ENCODE results near the gene DNAJC25. TPM values are rescaled to one million over a fixed set of nuclear protein-coding genes. Genes with fewer than 3 reads are reported as not detected.
A peak's percentile ranks its signal among the peaks of the same experiment; 100 is the strongest.

Gene DNAJC25
- total and polyA plus RNA-seq, 12 donors = 3.8 to 9.3 (median 5.0) TPM

- Histone ChIP-seq H3K4me3 (no peak overlapping the region), H3K4me1 (peaks cover 0 to 11% (median 0%) of the 10 kb centered on the region in 9 donors), H3K36me3 (no peaks in the 10 kb centered on the region), H3K27ac (no peak overlapping the region), H3K9me3 (peaks cover 0 to 10% (median 0%) of the 10 kb centered on the region in 11 donors), H3K27me3 (no peaks in the 10 kb centered on the region)
- DNase-seq = no peak
- TF ChIP-seq CTCF (IDR thresholded peaks at IDR 0.05) = no peak
- intact Hi-C loops (cut with DNase I) = loop anchor here in 1 of 10 donors (10.0 kb wide), 1 partner anchor 102 kb away; the partner anchor contains the start of gene PTGR1
- ATAC-seq = no peak
Measured at GRCh38 chr9:111696796-111697195, 65.7 kb downstream of the DNAJC25 start.

- no peak for DNase-seq
- no peak overlapping the region for H3K4me3 ChIP-seq
- intact Hi-C loops (cut with DNase I) = no loop called here
- WGBS, 2 donors = 54 to 74% methylated on average over 1 of the region's 1 CpG
- H3K27me3 ChIP-seq = no peaks in the 10 kb centered on the region
- TF ChIP-seq CTCF (IDR thresholded peaks at IDR 0.05) = no peak
- peaks cover 0 to 11% (median 0%) of the 10 kb centered on the region in 9 donors for H3K4me1 ChIP-seq
- ATAC-seq = no peak
- peaks cover 0 to 10% (median 0%) of the 10 kb centered on the region in 11 donors for H3K9me3 ChIP-seq
- H3K27ac ChIP-seq = peak overlapping the region in 2 of 10 donors; percentile 45 to 50
- H3K36me3 ChIP-seq = no peaks in the 10 kb centered on the region
Measured at GRCh38 chr9:111700776-111701175, 69.6 kb downstream of the DNAJC25 start.

Other genes starting within 250 kb of the DNAJC25 start
- gene ECPAS, start 147.0 kb upstream of the DNAJC25 start, total RNA-seq = 100 to 1,000 TPM in 9 of 10 donors, 10 to 100 TPM in 1; 97.6 to 128 (median 109) TPM
- gene ECPAS, start 147.0 kb upstream of the DNAJC25 start, polyA plus RNA-seq = 10 to 100 TPM; 20.6 to 27.3 TPM
- 10 to 100 TPM in 1 of 10 donors, 1 to 10 TPM in 9; 2.7 to 11.3 (median 8.0) TPM for gene ZNF483, start 106.2 kb upstream of the DNAJC25 start, total RNA-seq
- under 1 TPM; 0.09 to 0.59 TPM for gene ZNF483, start 106.2 kb upstream of the DNAJC25 start, polyA plus RNA-seq
- 10 to 100 TPM; 27.4 to 55.8 (median 44.2) TPM for gene PTGR1, start 31.7 kb upstream of the DNAJC25 start, total RNA-seq
- gene PTGR1, start 31.7 kb upstream of the DNAJC25 start, polyA plus RNA-seq = 10 to 100 TPM; 10.4 to 22.0 TPM
- gene GNG10, start 30.3 kb downstream of the DNAJC25 start, total RNA-seq = 10 to 100 TPM; 24.5 to 34.3 (median 26.6) TPM
- 10 to 100 TPM; 25.3 to 26.3 TPM for gene GNG10, start 30.3 kb downstream of the DNAJC25 start, polyA plus RNA-seq
- gene SHOC1, start 163.6 kb downstream of the DNAJC25 start, total RNA-seq = not detected
- gene SHOC1, start 163.6 kb downstream of the DNAJC25 start, polyA plus RNA-seq = not detected